Neural cell (in vitro differentiated cells): ENCODE data around the gene PLD5. TPM values are rescaled to one million over a fixed set of nuclear protein-coding genes. Genes with fewer than 3 reads are reported as not detected.

ENCODE experiments used
- H2AFZ ChIP-seq: fragments of 200-600, 300-800 bp; sonication (generic), shearing (Covaris generic); 2 replicates; pipeline ENCODE4 v1.6.0; 2014; ENCODE audit warnings: low read depth, mild to moderate bottlenecking, antibody characterized with exemption, low read length, moderate library complexity
- H3F3A ChIP-seq: fragments of 200-600 bp; shearing (Covaris generic); 2 replicates; pipeline ENCODE4 v1.6.1; 2016; ENCODE audit warnings: mild to moderate bottlenecking, moderate library complexity, mixed read lengths, antibody characterized with exemption, low read length; ENCODE audit not compliant: insufficient read depth, poor library complexity, severe bottlenecking
- H3K27ac ChIP-seq: fragments of 200-600, 300-800 bp; sonication (generic), shearing (Covaris generic); 2 replicates; pipeline ENCODE4 v1.5.1; 2014; ENCODE audit warnings: mild to moderate bottlenecking, low read length, moderate library complexity
- H3K27me3 ChIP-seq: fragments of 300-800, 200-600 bp; sonication (generic), shearing (Covaris generic); 2 replicates; pipeline ENCODE4 v1.6.0; 2014; ENCODE audit warnings: mild to moderate bottlenecking, low read depth, low read length, moderate library complexity; ENCODE audit not compliant: insufficient read depth
- H3K36me3 ChIP-seq: fragments of 300-800, 200-600 bp; sonication (generic), shearing (Covaris generic); 2 replicates; pipeline ENCODE4 v1.5.1; 2014; ENCODE audit warnings: mild to moderate bottlenecking, antibody characterized with exemption, low read length, moderate library complexity; ENCODE audit not compliant: insufficient read depth
- H3K4me2 ChIP-seq: fragments of 300-800, 200-600 bp; sonication (generic), shearing (Covaris generic); 2 replicates; pipeline ENCODE4 v1.6.0; 2014; ENCODE audit warnings: mild to moderate bottlenecking, low read length
- H3K4me3 ChIP-seq: fragments of 300-800, 200-600 bp; sonication (generic), shearing (Covaris generic); 2 replicates; pipeline ENCODE4 v1.5.1; 2014; ENCODE audit warnings: mild to moderate bottlenecking, low read length, moderate library complexity
- H3K79me2 ChIP-seq: fragments of 200-600 bp; shearing (Covaris generic); replicated peaks from 2 replicates; pipeline ENCODE4 v1.6.0; 2014; ENCODE audit warnings: mild to moderate bottlenecking, low read length, moderate library complexity; ENCODE audit not compliant: insufficient read depth
- H3K9ac ChIP-seq: fragments of 300-800, 200-600 bp; sonication (generic), shearing (Covaris generic); 2 replicates; pipeline ENCODE4 v1.6.1; 2016; ENCODE audit warnings: mild to moderate bottlenecking, low read length, mixed read lengths
- H3K9me2 ChIP-seq: fragments of 200-600 bp; shearing (Covaris generic); 2 replicates; pipeline ENCODE4 v1.6.1; 2016; ENCODE audit warnings: mild to moderate bottlenecking, low read length, mixed read lengths; ENCODE audit not compliant: insufficient read depth
- H3K9me3 ChIP-seq: fragments of 200-600, 300-800 bp; sonication (generic), shearing (Covaris generic); 2 replicates; pipeline ENCODE4 v1.6.1; 2016; ENCODE audit warnings: mild to moderate bottlenecking, mixed run types, low read length, moderate library complexity, mixed read lengths
- H4K20me1 ChIP-seq: fragments of 200-600 bp; shearing (Covaris generic); 2 replicates; pipeline ENCODE4 v1.6.1; 2016; ENCODE audit warnings: mild to moderate bottlenecking, mixed run types; ENCODE audit not compliant: insufficient read depth
- EP300 ChIP-seq: fragments of 450-650 bp; conservative IDR thresholded peaks from 2 replicates; pipeline ENCODE4 v1.6.1; 2014; ENCODE audit warnings: antibody characterized with exemption, mild to moderate bottlenecking, moderate library complexity; ENCODE audit not compliant: poor library complexity, severe bottlenecking
- EZH2 ChIP-seq: fragments of 200-600, 300-800 bp; shearing (Covaris generic), sonication (generic); IDR thresholded peaks from 2 replicates; pipeline ENCODE4 v1.6.1; 2014; ENCODE audit warnings: antibody characterized with exemption, low read length, borderline replicate concordance, mild to moderate bottlenecking; ENCODE audit not compliant: insufficient read depth, poor library complexity, severe bottlenecking
- POLR2AphosphoS5 ChIP-seq: IDR thresholded peaks from 2 replicates; pipeline ENCODE4 v1.6.1; 2012
- RAD21 ChIP-seq: fragments of 450-650 bp; conservative IDR thresholded peaks from 2 replicates; pipeline ENCODE4 v1.6.1; 2014; ENCODE audit warnings: antibody characterized with exemption, mild to moderate bottlenecking, moderate library complexity
- SMC3 ChIP-seq: fragments of 450-650 bp; conservative IDR thresholded peaks from 2 replicates; pipeline ENCODE4 v1.6.1; 2014; ENCODE audit warnings: antibody characterized with exemption, mild to moderate bottlenecking, moderate library complexity; ENCODE audit not compliant: poor library complexity
- polyA plus RNA-seq: library from polyadenylated mRNA; depleted of rRNA; stranded (reverse); fragments of >200 nt; gene quantifications from 2 replicates; pipeline ENCODE4 v1.2.3, GENCODE V29; 2014
- TF ChIP-seq, protein P1 (sequence below): fragments of 450-650 bp; IDR thresholded peaks from 2 replicates; pipeline ENCODE4 v1.5.1; 2014; ENCODE audit warnings: antibody characterized with exemption, mild to moderate bottlenecking, moderate library complexity; ENCODE audit not compliant: poor library complexity, severe bottlenecking
- TF ChIP-seq, protein P2 (sequence below): IDR thresholded peaks from 2 replicates; pipeline ENCODE4 v1.6.1; 2012; ENCODE audit warnings: borderline replicate concordance

The PLD5 gene
- polyA plus RNA-seq, 1 donor from 2014 or later = 0.64 TPM

DNA sequence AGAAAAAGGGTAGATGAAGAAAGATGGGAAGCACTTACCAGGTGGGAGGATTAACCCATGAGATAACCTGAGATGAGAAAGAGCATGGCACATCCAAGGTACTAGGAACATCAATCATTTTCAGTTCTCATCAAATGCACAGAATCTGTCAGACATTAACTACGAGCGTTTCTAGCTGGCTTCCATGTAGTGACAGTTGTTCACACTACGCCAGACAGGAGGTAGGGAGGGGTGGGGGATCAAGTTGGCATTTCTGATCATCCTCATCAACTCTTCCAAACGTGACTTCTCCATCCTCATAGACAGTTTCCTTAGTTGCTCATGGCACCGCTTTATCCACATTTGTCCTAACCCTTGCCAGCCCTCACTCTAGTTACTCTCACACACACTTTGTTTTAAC is 120.2 kb downstream of the PLD5 start:
- Histone ChIP-seq H2AFZ (no peak overlapping the region), H3K9ac (no peak overlapping the region), H3K9me3 (no peaks in the 10 kb centered on the region), H3F3A (no peaks in the 10 kb centered on the region), H3K27me3 (no peaks in the 10 kb centered on the region), H3K4me3 (no peak overlapping the region), H3K27ac (no peak overlapping the region), H3K4me2 (no peak overlapping the region), H4K20me1 (no peaks in the 10 kb centered on the region), H3K79me2 (no peaks in the 10 kb centered on the region), H3K36me3 (no peaks in the 10 kb centered on the region), H3K9me2 (no peaks in the 10 kb centered on the region)
- peak; percentile 75 for TF ChIP-seq POLR2AphosphoS5
- TF ChIP-seq, protein P1, sequence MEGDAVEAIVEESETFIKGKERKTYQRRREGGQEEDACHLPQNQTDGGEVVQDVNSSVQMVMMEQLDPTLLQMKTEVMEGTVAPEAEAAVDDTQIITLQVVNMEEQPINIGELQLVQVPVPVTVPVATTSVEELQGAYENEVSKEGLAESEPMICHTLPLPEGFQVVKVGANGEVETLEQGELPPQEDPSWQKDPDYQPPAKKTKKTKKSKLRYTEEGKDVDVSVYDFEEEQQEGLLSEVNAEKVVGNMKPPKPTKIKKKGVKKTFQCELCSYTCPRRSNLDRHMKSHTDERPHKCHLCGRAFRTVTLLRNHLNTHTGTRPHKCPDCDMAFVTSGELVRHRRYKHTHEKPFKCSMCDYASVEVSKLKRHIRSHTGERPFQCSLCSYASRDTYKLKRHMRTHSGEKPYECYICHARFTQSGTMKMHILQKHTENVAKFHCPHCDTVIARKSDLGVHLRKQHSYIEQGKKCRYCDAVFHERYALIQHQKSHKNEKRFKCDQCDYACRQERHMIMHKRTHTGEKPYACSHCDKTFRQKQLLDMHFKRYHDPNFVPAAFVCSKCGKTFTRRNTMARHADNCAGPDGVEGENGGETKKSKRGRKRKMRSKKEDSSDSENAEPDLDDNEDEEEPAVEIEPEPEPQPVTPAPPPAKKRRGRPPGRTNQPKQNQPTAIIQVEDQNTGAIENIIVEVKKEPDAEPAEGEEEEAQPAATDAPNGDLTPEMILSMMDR = no peak
- peak; percentile 88 for TF ChIP-seq EP300

DNA sequence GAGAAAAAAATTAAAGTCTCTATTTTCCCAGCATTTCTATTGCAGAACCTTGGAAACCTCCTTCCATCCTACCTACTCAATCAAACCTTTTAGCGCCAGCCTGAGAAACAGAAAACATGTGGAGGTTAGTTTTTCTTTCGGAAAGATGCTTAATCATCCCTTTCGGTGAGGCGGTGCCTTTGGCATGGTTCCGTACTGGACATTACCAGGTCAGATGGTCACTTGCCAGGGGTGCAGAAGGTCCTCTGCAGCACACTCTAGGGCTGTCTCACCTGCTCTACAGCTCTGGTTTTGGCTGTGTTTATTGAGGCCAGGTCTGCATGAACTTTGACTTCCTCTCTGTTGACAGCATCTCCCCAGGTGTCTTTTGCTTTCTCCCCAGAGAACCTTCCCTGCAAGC is 121.5 kb downstream of the PLD5 start:
- Histone ChIP-seq H3K9me2 (no peaks in the 10 kb centered on the region), H3K27ac (no peak overlapping the region), H3K9me3 (no peaks in the 10 kb centered on the region), H3K9ac (no peak overlapping the region), H3K4me2 (no peak overlapping the region), H3K36me3 (no peaks in the 10 kb centered on the region), H3K27me3 (no peaks in the 10 kb centered on the region), H3F3A (no peaks in the 10 kb centered on the region), H3K79me2 (no peaks in the 10 kb centered on the region), H3K4me3 (no peak overlapping the region), H2AFZ (no peak overlapping the region), H4K20me1 (no peaks in the 10 kb centered on the region)
- TF ChIP-seq, protein P2, sequence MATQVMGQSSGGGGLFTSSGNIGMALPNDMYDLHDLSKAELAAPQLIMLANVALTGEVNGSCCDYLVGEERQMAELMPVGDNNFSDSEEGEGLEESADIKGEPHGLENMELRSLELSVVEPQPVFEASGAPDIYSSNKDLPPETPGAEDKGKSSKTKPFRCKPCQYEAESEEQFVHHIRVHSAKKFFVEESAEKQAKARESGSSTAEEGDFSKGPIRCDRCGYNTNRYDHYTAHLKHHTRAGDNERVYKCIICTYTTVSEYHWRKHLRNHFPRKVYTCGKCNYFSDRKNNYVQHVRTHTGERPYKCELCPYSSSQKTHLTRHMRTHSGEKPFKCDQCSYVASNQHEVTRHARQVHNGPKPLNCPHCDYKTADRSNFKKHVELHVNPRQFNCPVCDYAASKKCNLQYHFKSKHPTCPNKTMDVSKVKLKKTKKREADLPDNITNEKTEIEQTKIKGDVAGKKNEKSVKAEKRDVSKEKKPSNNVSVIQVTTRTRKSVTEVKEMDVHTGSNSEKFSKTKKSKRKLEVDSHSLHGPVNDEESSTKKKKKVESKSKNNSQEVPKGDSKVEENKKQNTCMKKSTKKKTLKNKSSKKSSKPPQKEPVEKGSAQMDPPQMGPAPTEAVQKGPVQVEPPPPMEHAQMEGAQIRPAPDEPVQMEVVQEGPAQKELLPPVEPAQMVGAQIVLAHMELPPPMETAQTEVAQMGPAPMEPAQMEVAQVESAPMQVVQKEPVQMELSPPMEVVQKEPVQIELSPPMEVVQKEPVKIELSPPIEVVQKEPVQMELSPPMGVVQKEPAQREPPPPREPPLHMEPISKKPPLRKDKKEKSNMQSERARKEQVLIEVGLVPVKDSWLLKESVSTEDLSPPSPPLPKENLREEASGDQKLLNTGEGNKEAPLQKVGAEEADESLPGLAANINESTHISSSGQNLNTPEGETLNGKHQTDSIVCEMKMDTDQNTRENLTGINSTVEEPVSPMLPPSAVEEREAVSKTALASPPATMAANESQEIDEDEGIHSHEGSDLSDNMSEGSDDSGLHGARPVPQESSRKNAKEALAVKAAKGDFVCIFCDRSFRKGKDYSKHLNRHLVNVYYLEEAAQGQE = no peak
- no peak for TF ChIP-seq RAD21
- no peak for TF ChIP-seq SMC3
- no peak for TF ChIP-seq EP300
- TF ChIP-seq, protein P1 = no peak
- TF ChIP-seq POLR2AphosphoS5 = no peak
- no peak for TF ChIP-seq EZH2
